Measurements from ENCODE around the gene APOA1. TPM values are rescaled to one million over a fixed set of nuclear protein-coding genes. Genes with fewer than 3 reads are reported as not detected.

The APOA1 gene
- total and polyA plus RNA-seq, 2 experiments from 2014 or later = 0.23 TPM; not detected in 1

- peak; percentile 53 for DNase-seq
- Histone ChIP-seq H3K79me2 (ENCODE audit: insufficient read depth) (no peaks in the 10 kb centered on the region), H3K4me1 (ENCODE audit: insufficient read depth) (peaks cover 4% of the 10 kb centered on the region; the same call in 1 of the 2 replicates), H3K36me3 (ENCODE audit: low read depth) (peaks cover 8% of the 10 kb centered on the region; the same call in 1 of the 2 replicates), H3K27ac (no peak overlapping the region), H3K4me3 (no peak overlapping the region), H2AFZ (no peak overlapping the region), H3K9ac (no peak overlapping the region), H3K4me2 (ENCODE audit: unreplicated experiment) (no peak overlapping the region), H3K9me2 (ENCODE audit: insufficient read depth) (no peaks in the 10 kb centered on the region), H3F3A (ENCODE audit: insufficient read depth) (0 out of 2 replicates have a peak, but pooled peaks cover 10% of the 10 kb centered on the region), H3K27me3 (replicated peaks; ENCODE audit: insufficient read depth) (no peaks in the 10 kb centered on the region), H4K20me1 (ENCODE audit: insufficient read depth) (no peaks in the 10 kb centered on the region), H3K9me3 (ENCODE audit: low read depth) (no peaks in the 10 kb centered on the region)
- TF ChIP-seq EZH2 (IDR thresholded peaks at IDR 0.05; ENCODE audit: insufficient read depth, poor library complexity, severe bottlenecking) = no peak
- no peak for TF ChIP-seq EZH2phosphoT487 (IDR thresholded peaks at IDR 0.05; ENCODE audit: insufficient read depth, low read depth)
- in situ Hi-C loops (cut with MboI) = no loop called here
- WGBS, 2 experiments (ENCODE audit: low coverage in 1 of 2, low lambda C conversion rate in 2 of 2, missing lambda C conversion rate in 2 of 2) = 37 to 38% methylated on average over 6 of the region's 6 CpGs
Measured at GRCh38 chr11:116840224-116840745, 2.9 kb upstream of the APOA1 start.

GRCh38 chr11:116838321-116839084 is 1.1 kb upstream of the APOA1 start:
- DNase-seq = no peak

GRCh38 chr11:116836632-116836991 is 810 bp downstream of the APOA1 start:
- Histone ChIP-seq H3K9me3 (ENCODE audit: low read depth) (no peaks in the 10 kb centered on the region), H3F3A (ENCODE audit: insufficient read depth) (0 out of 2 replicates have a peak, but pooled peaks cover 10% of the 10 kb centered on the region), H3K36me3 (ENCODE audit: low read depth) (no peaks in the 10 kb centered on the region), H4K20me1 (ENCODE audit: insufficient read depth) (no peaks in the 10 kb centered on the region), H3K4me2 (ENCODE audit: unreplicated experiment) (no peak overlapping the region), H3K9me2 (ENCODE audit: insufficient read depth) (no peaks in the 10 kb centered on the region), H3K4me3 (no peak overlapping the region), H3K4me1 (ENCODE audit: insufficient read depth) (peaks cover 5% of the 10 kb centered on the region; the same call in 1 of the 2 replicates), H3K27ac (no peak overlapping the region), H2AFZ (no peak overlapping the region), H3K79me2 (ENCODE audit: insufficient read depth) (no peaks in the 10 kb centered on the region), H3K27me3 (replicated peaks; ENCODE audit: insufficient read depth) (no peaks in the 10 kb centered on the region), H3K9ac (no peak overlapping the region)
- in situ Hi-C loops (cut with MboI) = no loop called here
- 93 to 96% methylated on average over 6 to 7 of the region's 7 CpGs for WGBS, 2 experiments (ENCODE audit: low coverage in 1 of 2, low lambda C conversion rate in 2 of 2, missing lambda C conversion rate in 2 of 2)
- no peak for TF ChIP-seq EZH2phosphoT487 (IDR thresholded peaks at IDR 0.05; ENCODE audit: insufficient read depth, low read depth)
- TF ChIP-seq EZH2 (IDR thresholded peaks at IDR 0.05; ENCODE audit: insufficient read depth, poor library complexity, severe bottlenecking) = no peak
- DNase-seq = no peak

More at GRCh38 chr11:116838321-116839084, 1.1 kb upstream of the APOA1 start:
- H3K9me3 ChIP-seq (ENCODE audit: low read depth) = no peaks in the 10 kb centered on the region
- H3K9ac ChIP-seq = no peak overlapping the region
- H3K79me2 ChIP-seq (ENCODE audit: insufficient read depth) = no peaks in the 10 kb centered on the region
- WGBS, 2 experiments (ENCODE audit: low coverage in 1 of 2, low lambda C conversion rate in 2 of 2, missing lambda C conversion rate in 2 of 2) = 82 to 84% methylated on average over 6 of the region's 6 CpGs
- TF ChIP-seq EZH2 (IDR thresholded peaks at IDR 0.05; ENCODE audit: insufficient read depth, poor library complexity, severe bottlenecking) (no peak), EZH2phosphoT487 (IDR thresholded peaks at IDR 0.05; ENCODE audit: insufficient read depth, low read depth) (no peak)
- H3K4me3 ChIP-seq = no peak overlapping the region
- H3F3A ChIP-seq (ENCODE audit: insufficient read depth) = 0 out of 2 replicates have a peak, but pooled peaks cover 10% of the 10 kb centered on the region
- H3K27me3 ChIP-seq (replicated peaks; ENCODE audit: insufficient read depth) = no peaks in the 10 kb centered on the region
- in situ Hi-C loops (cut with MboI) = no loop called here
- no peak overlapping the region for H3K27ac ChIP-seq
- H3K9me2 ChIP-seq (ENCODE audit: insufficient read depth) = no peaks in the 10 kb centered on the region
- H3K36me3 ChIP-seq (ENCODE audit: low read depth) = peaks cover under 1% of the 10 kb centered on the region; the same call in 1 of the 2 replicates
- H2AFZ ChIP-seq = no peak overlapping the region
- H3K4me1 ChIP-seq (ENCODE audit: insufficient read depth) = peaks cover 5% of the 10 kb centered on the region; the same call in 1 of the 2 replicates
- no peak overlapping the region for H3K4me2 ChIP-seq (ENCODE audit: unreplicated experiment)
- no peaks in the 10 kb centered on the region for H4K20me1 ChIP-seq (ENCODE audit: insufficient read depth)

GRCh38 chr11:116835791-116836631 is 1.4 kb downstream of the APOA1 start:
- Histone ChIP-seq H4K20me1 (ENCODE audit: insufficient read depth) (no peaks in the 10 kb centered on the region), H3K79me2 (ENCODE audit: insufficient read depth) (no peaks in the 10 kb centered on the region), H3K27ac (peak overlapping the region; percentile 60), H3F3A (ENCODE audit: insufficient read depth) (0 out of 2 replicates have a peak, but pooled peaks cover 10% of the 10 kb centered on the region), H3K4me3 (peak overlapping the region; percentile 46), H3K9ac (peak overlapping the region; percentile 68), H2AFZ (peak overlapping the region; percentile 78), H3K36me3 (ENCODE audit: low read depth) (no peaks in the 10 kb centered on the region), H3K27me3 (replicated peaks; ENCODE audit: insufficient read depth) (no peaks in the 10 kb centered on the region), H3K9me2 (ENCODE audit: insufficient read depth) (no peaks in the 10 kb centered on the region), H3K4me1 (ENCODE audit: insufficient read depth) (peaks cover 5% of the 10 kb centered on the region; the same call in 1 of the 2 replicates), H3K4me2 (ENCODE audit: unreplicated experiment) (peak overlapping the region; percentile 59), H3K9me3 (ENCODE audit: low read depth) (no peaks in the 10 kb centered on the region)
- in situ Hi-C loops (cut with MboI) = no loop called here
- 18 to 20% methylated on average over 46 to 52 of the region's 57 CpGs for WGBS, 2 experiments (ENCODE audit: low coverage in 1 of 2, low lambda C conversion rate in 2 of 2, missing lambda C conversion rate in 2 of 2)
- TF ChIP-seq EZH2 (IDR thresholded peaks at IDR 0.05; ENCODE audit: insufficient read depth, poor library complexity, severe bottlenecking) = no peak
- DNase-seq = peak; percentile 98
